ENCODE measurements around the gene PEAK1.
A peak's percentile ranks its signal among the peaks of the same experiment; 100 is the strongest.

PEAK1 gene

DNA sequence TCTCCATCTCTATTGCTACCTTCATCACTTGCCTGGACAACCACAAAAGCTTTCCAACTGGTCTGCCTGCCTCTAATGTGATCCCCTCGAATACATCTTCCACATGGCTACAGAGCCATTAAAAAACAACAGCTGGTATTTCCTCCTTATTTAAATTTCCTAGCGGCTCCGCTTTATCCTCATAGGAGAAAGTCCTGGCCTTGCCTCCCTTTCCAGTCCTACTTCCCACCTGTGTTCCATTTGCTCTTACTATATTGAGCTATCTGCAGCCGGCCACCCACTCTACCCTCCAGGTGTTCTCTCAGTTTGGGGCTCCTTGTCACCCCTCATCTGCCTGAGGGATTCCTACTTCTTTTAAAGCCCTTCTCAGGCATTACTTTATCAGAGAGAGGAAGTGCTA, 299.3 kb downstream of the PEAK1 start (continued):
- TF ChIP-seq ZFP3 (CRISPR knock-in tag; IDR thresholded peaks at IDR 0.05) (no peak), TOX (CRISPR knock-in tag; IDR thresholded peaks at IDR 0.05; ENCODE audit: borderline replicate concordance) (no peak), ARNTL (CRISPR knock-in tag; IDR thresholded peaks at IDR 0.05; ENCODE audit: borderline replicate concordance, low read depth) (no peak)

DNA sequence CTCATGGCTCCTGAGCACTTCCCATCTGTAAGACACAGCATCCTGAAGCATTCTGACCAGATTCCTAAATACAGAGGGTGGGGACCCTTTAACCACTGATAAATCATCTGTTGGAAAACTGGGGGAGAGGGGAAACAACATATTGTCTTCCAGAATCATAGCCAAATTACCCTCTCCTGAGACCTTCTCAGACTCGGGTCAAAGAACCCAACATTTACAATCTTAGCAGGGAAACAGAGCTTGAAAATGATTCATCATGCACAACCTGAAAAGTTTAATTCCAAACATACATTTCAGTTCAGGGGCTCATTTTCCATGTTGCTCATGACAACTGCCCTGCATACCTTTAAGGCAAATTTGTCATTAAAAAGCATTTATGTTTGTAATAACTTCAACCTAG, 300.5 kb downstream of the PEAK1 start:
- ATAC-seq = peak; percentile 30
- TF ChIP-seq, protein P1, sequence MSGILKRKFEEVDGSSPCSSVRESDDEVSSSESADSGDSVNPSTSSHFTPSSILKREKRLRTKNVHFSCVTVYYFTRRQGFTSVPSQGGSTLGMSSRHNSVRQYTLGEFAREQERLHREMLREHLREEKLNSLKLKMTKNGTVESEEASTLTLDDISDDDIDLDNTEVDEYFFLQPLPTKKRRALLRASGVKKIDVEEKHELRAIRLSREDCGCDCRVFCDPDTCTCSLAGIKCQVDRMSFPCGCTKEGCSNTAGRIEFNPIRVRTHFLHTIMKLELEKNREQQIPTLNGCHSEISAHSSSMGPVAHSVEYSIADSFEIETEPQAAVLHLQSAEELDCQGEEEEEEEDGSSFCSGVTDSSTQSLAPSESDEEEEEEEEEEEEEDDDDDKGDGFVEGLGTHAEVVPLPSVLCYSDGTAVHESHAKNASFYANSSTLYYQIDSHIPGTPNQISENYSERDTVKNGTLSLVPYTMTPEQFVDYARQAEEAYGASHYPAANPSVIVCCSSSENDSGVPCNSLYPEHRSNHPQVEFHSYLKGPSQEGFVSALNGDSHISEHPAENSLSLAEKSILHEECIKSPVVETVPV (CRISPR knock-in tag; IDR thresholded peaks at IDR 0.05) = no peak
- TF ChIP-seq ARNTL (CRISPR knock-in tag; IDR thresholded peaks at IDR 0.05; ENCODE audit: borderline replicate concordance, low read depth) = no peak
- TF ChIP-seq OSR1 (CRISPR knock-in tag; IDR thresholded peaks at IDR 0.05) = no peak
- TF ChIP-seq ZNF565 (CRISPR knock-in tag; conservative IDR thresholded peaks at IDR 0.05; ENCODE audit: low read depth) = no peak
- TF ChIP-seq ZNF8 (CRISPR knock-in tag; IDR thresholded peaks at IDR 0.05) = no peak

DNA sequence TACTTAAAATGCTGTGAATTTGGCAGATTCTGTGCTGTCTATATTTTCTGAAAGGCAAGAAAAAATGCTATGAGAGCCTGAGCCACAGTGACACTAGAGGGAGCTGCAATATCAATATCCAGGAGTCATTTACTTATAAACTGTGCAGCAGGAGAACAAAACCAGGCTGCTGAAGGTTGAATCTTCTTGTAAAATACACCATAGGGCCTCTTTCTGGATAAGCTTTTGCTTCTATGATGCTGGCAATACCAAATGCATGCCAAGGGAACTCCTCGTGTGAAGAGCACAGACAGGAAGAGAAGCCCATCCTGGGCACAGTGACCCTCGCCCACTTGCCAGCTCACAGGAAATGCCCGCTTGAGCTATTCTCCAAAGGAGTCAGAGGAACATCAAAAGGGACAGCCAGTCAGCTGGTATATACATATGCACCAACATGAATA, 301.0 kb downstream of the PEAK1 start:
- TF ChIP-seq ESRRG (CRISPR knock-in tag; IDR thresholded peaks at IDR 0.05) (no peak), TCF4 (CRISPR knock-in tag; IDR thresholded peaks at IDR 0.05; ENCODE audit: borderline replicate concordance) (no peak), ZC3H10 (CRISPR knock-in tag; IDR thresholded peaks at IDR 0.05) (no peak), ZFP3 (CRISPR knock-in tag; IDR thresholded peaks at IDR 0.05) (no peak), OSR1 (CRISPR knock-in tag; IDR thresholded peaks at IDR 0.05) (no peak), ZNF565 (CRISPR knock-in tag; conservative IDR thresholded peaks at IDR 0.05; ENCODE audit: low read depth) (no peak), ZNF70 (CRISPR knock-in tag; IDR thresholded peaks at IDR 0.05) (no peak), ISL1 (CRISPR knock-in tag; IDR thresholded peaks at IDR 0.05) (no peak), ZFP30 (CRISPR knock-in tag; IDR thresholded peaks at IDR 0.05) (no peak), ZNF8 (CRISPR knock-in tag; IDR thresholded peaks at IDR 0.05) (no peak), PPARA (CRISPR knock-in tag; IDR thresholded peaks at IDR 0.05; ENCODE audit: borderline replicate concordance) (no peak), BACH2 (CRISPR knock-in tag; IDR thresholded peaks at IDR 0.05; ENCODE audit: borderline replicate concordance) (no peak), RARB (CRISPR knock-in tag; IDR thresholded peaks at IDR 0.05) (no peak), GLIS3 (CRISPR knock-in tag; IDR thresholded peaks at IDR 0.05) (no peak)
- TF ChIP-seq, protein P2, sequence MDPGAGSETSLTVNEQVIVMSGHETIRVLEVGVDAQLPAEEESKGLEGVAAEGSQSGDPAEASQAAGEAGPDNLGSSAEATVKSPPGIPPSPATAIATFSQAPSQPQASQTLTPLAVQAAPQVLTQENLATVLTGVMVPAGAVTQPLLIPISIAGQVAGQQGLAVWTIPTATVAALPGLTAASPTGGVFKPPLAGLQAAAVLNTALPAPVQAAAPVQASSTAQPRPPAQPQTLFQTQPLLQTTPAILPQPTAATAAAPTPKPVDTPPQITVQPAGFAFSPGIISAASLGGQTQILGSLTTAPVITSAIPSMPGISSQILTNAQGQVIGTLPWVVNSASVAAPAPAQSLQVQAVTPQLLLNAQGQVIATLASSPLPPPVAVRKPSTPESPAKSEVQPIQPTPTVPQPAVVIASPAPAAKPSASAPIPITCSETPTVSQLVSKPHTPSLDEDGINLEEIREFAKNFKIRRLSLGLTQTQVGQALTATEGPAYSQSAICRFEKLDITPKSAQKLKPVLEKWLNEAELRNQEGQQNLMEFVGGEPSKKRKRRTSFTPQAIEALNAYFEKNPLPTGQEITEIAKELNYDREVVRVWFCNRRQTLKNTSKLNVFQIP (CRISPR knock-in tag; IDR thresholded peaks at IDR 0.05; ENCODE audit: borderline replicate concordance, low read depth) = no peak
- TF ChIP-seq, protein P3, sequence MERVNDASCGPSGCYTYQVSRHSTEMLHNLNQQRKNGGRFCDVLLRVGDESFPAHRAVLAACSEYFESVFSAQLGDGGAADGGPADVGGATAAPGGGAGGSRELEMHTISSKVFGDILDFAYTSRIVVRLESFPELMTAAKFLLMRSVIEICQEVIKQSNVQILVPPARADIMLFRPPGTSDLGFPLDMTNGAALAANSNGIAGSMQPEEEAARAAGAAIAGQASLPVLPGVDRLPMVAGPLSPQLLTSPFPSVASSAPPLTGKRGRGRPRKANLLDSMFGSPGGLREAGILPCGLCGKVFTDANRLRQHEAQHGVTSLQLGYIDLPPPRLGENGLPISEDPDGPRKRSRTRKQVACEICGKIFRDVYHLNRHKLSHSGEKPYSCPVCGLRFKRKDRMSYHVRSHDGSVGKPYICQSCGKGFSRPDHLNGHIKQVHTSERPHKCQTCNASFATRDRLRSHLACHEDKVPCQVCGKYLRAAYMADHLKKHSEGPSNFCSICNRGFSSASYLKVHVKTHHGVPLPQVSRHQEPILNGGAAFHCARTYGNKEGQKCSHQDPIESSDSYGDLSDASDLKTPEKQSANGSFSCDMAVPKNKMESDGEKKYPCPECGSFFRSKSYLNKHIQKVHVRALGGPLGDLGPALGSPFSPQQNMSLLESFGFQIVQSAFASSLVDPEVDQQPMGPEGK (CRISPR knock-in tag; IDR thresholded peaks at IDR 0.05; ENCODE audit: borderline replicate concordance) = no peak
- TF ChIP-seq, protein P4, sequence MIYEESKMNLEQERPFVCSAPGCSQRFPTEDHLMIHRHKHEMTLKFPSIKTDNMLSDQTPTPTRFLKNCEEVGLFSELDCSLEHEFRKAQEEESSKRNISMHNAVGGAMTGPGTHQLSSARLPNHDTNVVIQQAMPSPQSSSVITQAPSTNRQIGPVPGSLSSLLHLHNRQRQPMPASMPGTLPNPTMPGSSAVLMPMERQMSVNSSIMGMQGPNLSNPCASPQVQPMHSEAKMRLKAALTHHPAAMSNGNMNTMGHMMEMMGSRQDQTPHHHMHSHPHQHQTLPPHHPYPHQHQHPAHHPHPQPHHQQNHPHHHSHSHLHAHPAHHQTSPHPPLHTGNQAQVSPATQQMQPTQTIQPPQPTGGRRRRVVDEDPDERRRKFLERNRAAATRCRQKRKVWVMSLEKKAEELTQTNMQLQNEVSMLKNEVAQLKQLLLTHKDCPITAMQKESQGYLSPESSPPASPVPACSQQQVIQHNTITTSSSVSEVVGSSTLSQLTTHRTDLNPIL (CRISPR knock-in tag; IDR thresholded peaks at IDR 0.05; ENCODE audit: low read depth) = no peak
- TF ChIP-seq, protein P5, sequence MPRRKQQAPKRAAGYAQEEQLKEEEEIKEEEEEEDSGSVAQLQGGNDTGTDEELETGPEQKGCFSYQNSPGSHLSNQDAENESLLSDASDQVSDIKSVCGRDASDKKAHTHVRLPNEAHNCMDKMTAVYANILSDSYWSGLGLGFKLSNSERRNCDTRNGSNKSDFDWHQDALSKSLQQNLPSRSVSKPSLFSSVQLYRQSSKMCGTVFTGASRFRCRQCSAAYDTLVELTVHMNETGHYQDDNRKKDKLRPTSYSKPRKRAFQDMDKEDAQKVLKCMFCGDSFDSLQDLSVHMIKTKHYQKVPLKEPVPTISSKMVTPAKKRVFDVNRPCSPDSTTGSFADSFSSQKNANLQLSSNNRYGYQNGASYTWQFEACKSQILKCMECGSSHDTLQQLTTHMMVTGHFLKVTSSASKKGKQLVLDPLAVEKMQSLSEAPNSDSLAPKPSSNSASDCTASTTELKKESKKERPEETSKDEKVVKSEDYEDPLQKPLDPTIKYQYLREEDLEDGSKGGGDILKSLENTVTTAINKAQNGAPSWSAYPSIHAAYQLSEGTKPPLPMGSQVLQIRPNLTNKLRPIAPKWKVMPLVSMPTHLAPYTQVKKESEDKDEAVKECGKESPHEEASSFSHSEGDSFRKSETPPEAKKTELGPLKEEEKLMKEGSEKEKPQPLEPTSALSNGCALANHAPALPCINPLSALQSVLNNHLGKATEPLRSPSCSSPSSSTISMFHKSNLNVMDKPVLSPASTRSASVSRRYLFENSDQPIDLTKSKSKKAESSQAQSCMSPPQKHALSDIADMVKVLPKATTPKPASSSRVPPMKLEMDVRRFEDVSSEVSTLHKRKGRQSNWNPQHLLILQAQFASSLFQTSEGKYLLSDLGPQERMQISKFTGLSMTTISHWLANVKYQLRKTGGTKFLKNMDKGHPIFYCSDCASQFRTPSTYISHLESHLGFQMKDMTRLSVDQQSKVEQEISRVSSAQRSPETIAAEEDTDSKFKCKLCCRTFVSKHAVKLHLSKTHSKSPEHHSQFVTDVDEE (CRISPR knock-in tag; IDR thresholded peaks at IDR 0.05) = no peak
- TF ChIP-seq, protein P1 (CRISPR knock-in tag; IDR thresholded peaks at IDR 0.05) = no peak
- peak; percentile 94 for ATAC-seq

Measured in SK-N-SH treated with all-trans-retinoic acid at 6 μM for 48 hours (cell line).